GM10248 (cell line): ENCODE results near the gene USP40.

Experiments
- CTCF ChIA-PET: fragments of 300-600 bp; sonication (Branson Sonifier 250); formaldehyde crosslinking; extraction: SDS; loops from one replicate; lab custom pipeline; 2021; ENCODE audit warnings: antibody characterized with exemption; lab: Yijun Ruan, JAX
- POLR2A ChIA-PET: fragments of 350-650 bp; sonication (Branson Sonifier 250); formaldehyde crosslinking; extraction: SDS; loops from one replicate; lab custom pipeline; 2020; ENCODE audit warnings: antibody characterized with exemption; lab: Yijun Ruan, JAX
- DNase-seq: peaks from one replicate; pipeline ENCODE4 v3.0.0; 2012; ENCODE audit errors: extremely low spot score
- TF ChIP-seq, protein P1 (sequence below): IDR thresholded peaks from 2 replicates; pipeline ENCODE4 v1.5.1; 2012; ENCODE audit warnings: mild to moderate bottlenecking, low read depth; ENCODE audit errors: extremely low read depth, missing control alignments, control extremely low read depth

The USP40 gene

DNA sequence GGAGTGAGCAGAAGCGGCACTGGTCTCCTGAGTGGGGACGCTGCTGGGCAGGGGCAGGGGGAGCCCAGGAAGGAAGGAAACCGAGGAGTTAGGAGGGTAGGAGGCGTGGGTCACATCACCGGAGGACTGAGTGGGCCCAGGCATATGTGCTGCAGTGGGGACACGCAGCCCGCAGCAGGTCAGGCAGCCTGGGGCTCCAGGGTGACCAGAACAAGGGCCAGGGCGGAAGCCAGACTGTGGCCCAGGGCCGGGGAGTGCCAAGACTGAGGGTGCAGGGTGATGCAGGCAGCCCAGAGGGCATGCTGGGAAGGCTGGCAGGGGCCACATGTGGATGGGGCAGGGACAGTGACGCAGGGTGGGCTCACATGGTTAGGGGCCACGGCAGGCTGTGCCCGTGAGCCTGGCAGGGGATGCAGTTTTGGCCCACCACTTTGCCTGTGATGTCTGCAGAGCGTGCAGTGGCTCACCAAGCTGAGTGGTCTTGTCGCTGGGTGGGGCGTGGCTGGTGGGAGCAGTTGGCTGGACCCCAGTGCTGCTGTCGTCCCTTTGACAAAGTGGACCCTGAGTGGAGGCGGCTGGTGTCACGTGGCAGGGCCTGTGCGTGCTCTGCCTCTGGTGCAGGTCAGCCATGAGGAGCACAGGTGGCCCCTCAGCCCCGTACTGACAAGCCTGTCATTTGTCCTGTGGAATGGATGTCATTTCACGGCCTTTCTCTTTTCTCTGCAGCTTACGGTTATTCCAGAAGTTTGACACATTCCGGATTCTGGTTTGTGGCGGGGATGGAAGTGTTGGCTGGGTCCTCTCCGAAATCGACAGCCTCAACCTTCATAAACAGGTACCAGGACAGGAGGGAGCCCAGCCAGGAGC is 125.2 kb downstream of the USP40 start:
- CTCF ChIA-PET, result interaction anchor here (2.1 to 8.4 kb wide), 3 partner anchors 16 to 37 kb away, joined by 8 to 138 read pairs (median 16); no protein-coding TSS in a partner anchor
- TF ChIP-seq, protein P1, sequence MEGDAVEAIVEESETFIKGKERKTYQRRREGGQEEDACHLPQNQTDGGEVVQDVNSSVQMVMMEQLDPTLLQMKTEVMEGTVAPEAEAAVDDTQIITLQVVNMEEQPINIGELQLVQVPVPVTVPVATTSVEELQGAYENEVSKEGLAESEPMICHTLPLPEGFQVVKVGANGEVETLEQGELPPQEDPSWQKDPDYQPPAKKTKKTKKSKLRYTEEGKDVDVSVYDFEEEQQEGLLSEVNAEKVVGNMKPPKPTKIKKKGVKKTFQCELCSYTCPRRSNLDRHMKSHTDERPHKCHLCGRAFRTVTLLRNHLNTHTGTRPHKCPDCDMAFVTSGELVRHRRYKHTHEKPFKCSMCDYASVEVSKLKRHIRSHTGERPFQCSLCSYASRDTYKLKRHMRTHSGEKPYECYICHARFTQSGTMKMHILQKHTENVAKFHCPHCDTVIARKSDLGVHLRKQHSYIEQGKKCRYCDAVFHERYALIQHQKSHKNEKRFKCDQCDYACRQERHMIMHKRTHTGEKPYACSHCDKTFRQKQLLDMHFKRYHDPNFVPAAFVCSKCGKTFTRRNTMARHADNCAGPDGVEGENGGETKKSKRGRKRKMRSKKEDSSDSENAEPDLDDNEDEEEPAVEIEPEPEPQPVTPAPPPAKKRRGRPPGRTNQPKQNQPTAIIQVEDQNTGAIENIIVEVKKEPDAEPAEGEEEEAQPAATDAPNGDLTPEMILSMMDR, result no peak
- POLR2A ChIA-PET, result no interaction called here
- DNase-seq, result no peak

DNA sequence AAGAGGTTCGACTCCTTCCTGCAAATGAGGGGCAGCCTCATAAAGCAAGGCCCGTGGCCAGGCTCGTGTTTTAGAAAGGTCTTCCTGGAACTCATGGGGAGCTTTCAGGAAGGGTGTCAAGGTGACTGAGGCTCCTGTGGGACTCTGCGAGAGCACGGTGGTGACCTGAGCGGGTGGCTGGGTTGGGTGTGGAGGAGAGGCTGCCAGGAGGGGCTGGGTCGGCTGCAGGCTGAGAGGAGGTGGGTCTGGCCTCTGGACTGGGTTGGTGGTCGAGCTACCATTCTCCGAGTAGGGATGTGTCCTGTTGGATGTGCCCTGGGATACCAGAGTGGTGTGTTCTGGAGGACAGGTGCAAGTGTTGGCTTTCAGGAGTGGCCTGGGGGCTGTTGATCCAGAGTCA is 125.9 kb downstream of the USP40 start:
- TF ChIP-seq, protein P1, result no peak
- ChIA-PET POLR2A (no interaction called here), CTCF (interaction anchor here (0.9 to 2.1 kb wide), 4 partner anchors 34 to 625 kb away, joined by 3 to 8 read pairs (median 6); no protein-coding TSS in a partner anchor)
- no peak for DNase-seq

DNA sequence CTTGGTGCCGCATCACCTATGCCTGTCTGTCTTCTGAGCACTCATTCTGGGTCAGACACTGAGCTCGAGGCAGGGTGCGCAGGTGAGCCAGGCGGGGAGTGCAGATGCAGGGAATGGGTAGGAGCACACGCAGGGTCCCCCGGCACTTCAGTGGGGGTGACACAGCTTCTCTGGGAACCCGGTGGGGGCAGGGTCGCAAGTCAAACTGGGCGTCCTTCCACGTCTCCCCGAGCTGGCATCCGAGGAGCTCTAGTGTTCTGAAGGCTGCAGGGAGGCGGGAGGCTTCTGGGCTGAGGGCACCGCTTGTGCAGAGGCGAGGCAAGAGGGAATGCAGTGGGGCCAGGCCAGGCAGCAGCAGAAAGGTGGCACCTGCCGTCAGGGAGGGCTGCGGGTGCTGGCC is 126.3 kb downstream of the USP40 start:
- DNase-seq, result no peak
- CTCF ChIA-PET, result interaction anchor here (0.9 to 2.2 kb wide), 5 partner anchors 18 to 624 kb away, joined by 3 to 8 read pairs (median 8); no protein-coding TSS in a partner anchor
- TF ChIP-seq, protein P1, result no peak
- POLR2A ChIA-PET, result no interaction called here

DNA sequence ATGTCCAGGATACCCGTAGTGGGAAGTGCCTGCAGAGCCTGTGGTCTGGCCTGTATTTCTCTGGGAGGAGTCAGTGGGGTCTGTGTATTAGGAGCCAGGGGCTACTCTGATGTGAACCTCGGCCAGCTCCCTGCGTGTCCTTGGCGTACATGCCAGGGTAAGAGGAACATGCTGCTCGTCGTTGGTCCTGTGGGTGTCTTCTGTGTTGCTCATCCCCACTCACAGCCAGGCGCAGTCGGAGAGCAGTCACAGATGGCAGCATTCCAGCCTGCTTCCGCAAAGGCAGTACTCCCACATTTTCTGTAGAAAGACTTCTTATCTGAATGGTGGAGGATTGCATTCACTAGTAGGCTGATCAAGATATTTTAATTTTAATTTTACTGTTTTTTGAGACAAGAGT is 127.4 kb downstream of the USP40 start:
- ChIA-PET POLR2A (no interaction called here), CTCF (interaction anchor here (1.3 to 2.2 kb wide), 4 partner anchors 9 to 35 kb away, joined by 3 to 8 read pairs (median 8); no protein-coding TSS in a partner anchor)
- DNase-seq, result no peak
- TF ChIP-seq, protein P1, result no peak

DNA sequence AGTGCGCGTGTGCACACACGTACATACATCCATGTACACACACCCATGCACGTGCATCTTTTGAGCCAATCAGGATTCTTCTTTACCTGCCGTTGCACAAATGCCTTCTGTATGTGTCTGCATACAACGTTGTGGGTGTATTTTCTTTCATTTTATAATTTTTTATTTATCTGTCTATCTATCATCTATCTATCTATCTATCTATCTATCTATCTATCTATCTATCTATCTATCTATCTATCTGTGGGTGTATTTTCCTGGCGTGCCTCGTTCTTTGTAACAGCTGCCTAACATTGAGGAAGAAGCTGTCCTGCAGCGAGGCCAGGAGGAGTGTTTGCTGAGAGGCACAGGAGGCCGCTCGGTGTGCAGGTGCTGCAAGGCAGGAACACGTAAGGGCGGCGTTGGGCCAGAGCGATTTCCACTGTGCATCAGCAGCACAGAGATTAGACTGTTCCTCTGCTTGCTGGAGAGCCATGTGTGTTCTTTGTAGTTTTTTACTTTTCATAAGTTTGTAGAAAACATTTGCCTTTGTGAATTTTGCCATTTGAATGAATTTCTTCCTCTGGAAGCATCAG is 127.9 kb downstream of the USP40 start:
- ChIA-PET CTCF (interaction anchor here (1.0 to 2.2 kb wide), 4 partner anchors 8 to 59 kb away, joined by 3 to 8 read pairs (median 3); no protein-coding TSS in a partner anchor), POLR2A (interaction anchor here (0.6 kb wide), 1 partner anchor 206 kb away, joined by 3 read pairs; no protein-coding TSS in a partner anchor)
- TF ChIP-seq, protein P1, result no peak

DNA sequence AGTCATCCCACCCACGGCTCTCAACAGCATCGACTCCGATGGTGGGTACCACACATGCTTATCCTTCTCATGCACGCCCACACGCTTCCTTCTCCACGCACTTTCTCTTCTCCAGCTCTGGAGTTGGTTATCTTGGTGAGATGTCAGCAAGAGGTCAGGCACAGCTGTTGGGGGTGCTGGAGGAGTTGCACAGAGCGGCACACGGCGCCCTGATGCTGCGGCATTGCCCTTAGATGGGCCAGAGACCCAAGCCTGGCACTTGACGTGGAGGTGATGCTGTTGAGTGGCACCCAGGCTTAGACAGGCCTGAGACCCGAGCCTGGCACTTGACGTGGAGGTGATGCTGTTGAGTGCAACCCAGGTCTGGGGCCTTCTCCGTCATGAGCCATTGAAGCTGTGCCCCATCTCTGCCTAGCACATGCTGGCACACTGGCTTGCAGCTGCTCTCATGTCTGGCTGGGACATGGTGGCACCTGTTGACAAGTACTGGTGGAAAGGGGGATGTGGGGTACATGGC is 129.1 kb downstream of the USP40 start:
- ChIA-PET POLR2A (no interaction called here), CTCF (interaction anchor here (0.9 to 2.2 kb wide), 4 partner anchors 15 to 60 kb away, joined by 3 to 7 read pairs (median 3); no protein-coding TSS in a partner anchor)
- DNase-seq, result no peak
- TF ChIP-seq, protein P1, result no peak

More for the DNA sequence above, 127.9 kb downstream of the USP40 start:
- no peak for DNase-seq
